ENCODE results near the gene PTPRN2.
"Not testable (repeated sequence)": the region's sequence is repeated elsewhere in the genome, so short reads cannot be mapped to it uniquely, and the experiment has no call there.

PTPRN2 gene

GRCh38 chr7:158259671-158260418, 327.8 kb downstream of the PTPRN2 start:
- FAIRE-seq = no peak

GRCh38 chr7:158259141-158259540, 328.5 kb downstream of the PTPRN2 start:
- no peak for FAIRE-seq

GRCh38 chr7:158258411-158259130, 329.1 kb downstream of the PTPRN2 start:
- FAIRE-seq = no peak

GRCh38 chr7:158257516-158258410, 329.9 kb downstream of the PTPRN2 start:
- FAIRE-seq = no peak

GRCh38 chr7:158257001-158257400, 330.6 kb downstream of the PTPRN2 start:
- FAIRE-seq = no peak

GRCh38 chr7:158256091-158256816, 331.4 kb downstream of the PTPRN2 start:
- no peak for FAIRE-seq

- no peak for FAIRE-seq
These were observed 332.1 kb downstream of the PTPRN2 start for GRCh38 chr7:158255558-158255957.

GRCh38 chr7:158255156-158255555, 332.5 kb downstream of the PTPRN2 start:
- FAIRE-seq = no peak

- not testable (repeated sequence) for FAIRE-seq
These were observed 334.0 kb downstream of the PTPRN2 start for GRCh38 chr7:158253670-158254045.

- FAIRE-seq = no peak
These were observed 334.6 kb downstream of the PTPRN2 start for GRCh38 chr7:158252837-158253669.

GRCh38 chr7:158252081-158252836, 335.4 kb downstream of the PTPRN2 start:
- no peak for FAIRE-seq

- FAIRE-seq = no peak
These were observed 336.3 kb downstream of the PTPRN2 start for GRCh38 chr7:158251061-158251965.

GRCh38 chr7:158249692-158250091, 337.9 kb downstream of the PTPRN2 start:
- no peak for FAIRE-seq

GRCh38 chr7:158248816-158249215, 338.8 kb downstream of the PTPRN2 start:
- FAIRE-seq = no peak

- FAIRE-seq = no peak
These were observed 339.7 kb downstream of the PTPRN2 start for GRCh38 chr7:158247758-158248487.

- no peak for FAIRE-seq
These were observed 340.5 kb downstream of the PTPRN2 start for GRCh38 chr7:158246960-158247673.

- no peak for FAIRE-seq
These were observed 341.2 kb downstream of the PTPRN2 start for GRCh38 chr7:158246272-158246959.

- no peak for FAIRE-seq
These were observed 341.9 kb downstream of the PTPRN2 start for GRCh38 chr7:158245724-158246041.
